Suprapubic skin (tissue), 4 donors: ENCODE data around the gene ERBIN. TPM values are rescaled to one million over a fixed set of nuclear protein-coding genes. Genes with fewer than 3 reads are reported as not detected.

Source experiments
- DNase-seq, 2 donors: peaks; one replicate each; pipeline ENCODE4 v3.0.0-alpha.2; 2019; ENCODE audit warnings: low spot score in 2 of 2
- H3K27ac ChIP-seq: fragments of 200-600 bp; sonication (generic); one replicate; pipeline ENCODE4 v1.5.1; 2019
- H3K27me3 ChIP-seq: fragments of 200-600 bp; sonication (generic); one replicate; pipeline ENCODE4 v1.5.1; 2019
- H3K36me3 ChIP-seq: fragments of 200-600 bp; sonication (generic); one replicate; pipeline ENCODE4 v1.5.1; 2019
- H3K4me1 ChIP-seq: fragments of 200-600 bp; sonication (generic); one replicate; pipeline ENCODE4 v1.5.1; 2019
- H3K4me3 ChIP-seq: fragments of 200-600 bp; sonication (generic); one replicate; pipeline ENCODE4 v1.5.1; 2019; ENCODE audit warnings: mild to moderate bottlenecking
- H3K9me3 ChIP-seq: fragments of 200-600 bp; sonication (generic); one replicate; pipeline ENCODE4 v1.5.1; 2019
- EP300 ChIP-seq: sonication (generic); formaldehyde crosslinking; IDR thresholded peaks from one replicate; pipeline ENCODE4 v1.6.1; 2017; ENCODE audit warnings: antibody characterized with exemption
- POLR2A ChIP-seq, 2 donors: fragments of 450-650 bp; IDR thresholded peaks; one replicate each; pipeline ENCODE4 v1.6.1; 2017; ENCODE audit warnings: antibody characterized with exemption in 2 of 2, mild to moderate bottlenecking in 2 of 2, moderate library complexity in 2 of 2
- POLR2AphosphoS5 ChIP-seq, 3 donors: sonication (generic); formaldehyde crosslinking; IDR thresholded peaks; one replicate each; pipeline ENCODE4 v1.6.1; 2017; ENCODE audit warnings: antibody characterized with exemption in 3 of 3
- WGBS: methylation state at CpG from one replicate; pipeline ENCODE4 v1.1.5; 2018; 5-methylcytosine and 5-hydroxymethylcytosine counted together
- total RNA-seq, 4 donors: library from RNA; depleted of rRNA; stranded (reverse); fragments of >200 nt; gene quantifications; one replicate each; pipeline ENCODE4 v1.1.0, GENCODE V29; 2016
- TF ChIP-seq, protein P1 (sequence below), 2 donors: fragments of 200-600 bp in 1 of 2; fragments of 450-650 bp in 1 of 2; sonication (generic) in 1 of 2; IDR thresholded peaks; one replicate each; pipeline ENCODE4 v1.5.1; 2016 to 2019; ENCODE audit warnings: antibody characterized with exemption in 2 of 2, mild to moderate bottlenecking in 1 of 2, moderate library complexity in 1 of 2

Gene ERBIN
- total RNA-seq, 4 donors from 2014 or later: 84.6 to 141 (median 97.3) TPM

DNA sequence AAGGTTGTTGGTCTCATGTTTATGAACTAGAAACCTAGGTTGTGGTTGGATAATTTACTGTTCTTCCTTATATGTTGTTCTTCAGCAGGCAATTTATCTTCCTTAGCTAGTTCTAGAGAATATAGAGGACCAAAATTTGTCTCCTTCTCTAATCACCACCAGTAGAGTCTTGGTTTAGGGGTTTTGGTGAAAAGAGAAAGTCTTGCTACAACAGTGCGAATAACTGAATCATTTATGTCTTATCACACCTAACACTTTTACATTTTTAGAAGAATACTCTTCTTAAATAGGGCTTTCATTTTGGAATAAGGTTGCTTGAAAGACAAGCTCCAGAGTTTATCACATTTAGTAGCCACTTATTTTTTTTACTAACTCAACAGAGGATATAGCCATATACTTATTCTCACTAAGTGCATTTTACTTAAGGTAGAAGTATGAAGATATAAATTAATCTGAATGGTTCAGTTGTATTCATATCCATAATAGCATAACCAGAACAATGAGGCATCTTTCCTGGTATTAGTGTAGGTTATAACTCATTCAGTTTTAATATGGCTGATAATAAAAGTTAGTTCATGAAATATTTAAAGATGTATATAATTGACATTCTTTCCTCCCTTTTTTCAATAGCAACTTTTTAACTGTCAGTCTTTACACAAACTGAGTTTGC lies 67.9 kb downstream of the ERBIN start:
- no peak overlapping the region for H3K4me3 ChIP-seq
- TF ChIP-seq POLR2A (IDR thresholded peaks at IDR 0.05) (no peak), EP300 (no peak), POLR2AphosphoS5 (IDR thresholded peaks at IDR 0.05) (no peak)
- TF ChIP-seq, protein P1, sequence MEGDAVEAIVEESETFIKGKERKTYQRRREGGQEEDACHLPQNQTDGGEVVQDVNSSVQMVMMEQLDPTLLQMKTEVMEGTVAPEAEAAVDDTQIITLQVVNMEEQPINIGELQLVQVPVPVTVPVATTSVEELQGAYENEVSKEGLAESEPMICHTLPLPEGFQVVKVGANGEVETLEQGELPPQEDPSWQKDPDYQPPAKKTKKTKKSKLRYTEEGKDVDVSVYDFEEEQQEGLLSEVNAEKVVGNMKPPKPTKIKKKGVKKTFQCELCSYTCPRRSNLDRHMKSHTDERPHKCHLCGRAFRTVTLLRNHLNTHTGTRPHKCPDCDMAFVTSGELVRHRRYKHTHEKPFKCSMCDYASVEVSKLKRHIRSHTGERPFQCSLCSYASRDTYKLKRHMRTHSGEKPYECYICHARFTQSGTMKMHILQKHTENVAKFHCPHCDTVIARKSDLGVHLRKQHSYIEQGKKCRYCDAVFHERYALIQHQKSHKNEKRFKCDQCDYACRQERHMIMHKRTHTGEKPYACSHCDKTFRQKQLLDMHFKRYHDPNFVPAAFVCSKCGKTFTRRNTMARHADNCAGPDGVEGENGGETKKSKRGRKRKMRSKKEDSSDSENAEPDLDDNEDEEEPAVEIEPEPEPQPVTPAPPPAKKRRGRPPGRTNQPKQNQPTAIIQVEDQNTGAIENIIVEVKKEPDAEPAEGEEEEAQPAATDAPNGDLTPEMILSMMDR (IDR thresholded peaks at IDR 0.05): no peak
- 97% methylated on average over 1 of the region's 1 CpG for WGBS
- peaks cover 29% of the 10 kb centered on the region for H3K36me3 ChIP-seq
- no peak overlapping the region for H3K27ac ChIP-seq
- no peaks in the 10 kb centered on the region for H3K4me1 ChIP-seq
- H3K27me3 ChIP-seq: no peaks in the 10 kb centered on the region
- no peaks in the 10 kb centered on the region for H3K9me3 ChIP-seq
- no peak for DNase-seq

DNA sequence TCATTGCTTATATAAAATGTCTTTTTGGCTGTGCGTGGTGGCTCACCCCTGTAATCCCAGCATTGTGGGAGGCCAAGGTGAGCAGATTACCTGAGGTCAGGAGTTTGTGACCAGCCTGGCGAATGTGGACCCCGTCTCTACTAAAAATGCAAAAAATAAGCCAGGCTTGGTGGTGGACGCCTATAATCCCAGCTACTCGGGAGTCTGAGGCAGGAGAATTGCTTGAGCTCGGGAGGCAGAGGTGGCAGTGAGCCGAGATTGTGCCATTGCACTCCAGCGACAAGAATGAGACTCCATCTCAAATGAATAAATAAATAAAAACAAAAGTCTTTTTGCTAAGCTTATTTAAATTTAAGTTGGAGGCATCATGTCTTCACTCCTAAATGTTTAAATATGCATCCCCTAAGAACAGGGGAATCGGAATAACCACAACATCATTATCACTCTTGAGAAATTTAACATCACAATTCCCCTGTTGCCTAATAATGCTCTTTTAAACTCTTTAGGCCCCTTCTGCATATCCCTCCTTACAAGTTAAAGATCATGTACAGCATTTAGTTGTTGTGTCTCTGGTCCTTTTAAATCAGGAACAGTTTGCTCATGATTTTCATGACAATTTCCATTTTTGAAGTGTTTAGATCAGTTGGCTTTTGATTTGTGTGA lies 72.8 kb downstream of the ERBIN start:
- H3K27ac ChIP-seq: no peak overlapping the region
- 92% methylated on average over 9 of the region's 9 CpGs for WGBS
- no peak overlapping the region for H3K4me3 ChIP-seq

DNA sequence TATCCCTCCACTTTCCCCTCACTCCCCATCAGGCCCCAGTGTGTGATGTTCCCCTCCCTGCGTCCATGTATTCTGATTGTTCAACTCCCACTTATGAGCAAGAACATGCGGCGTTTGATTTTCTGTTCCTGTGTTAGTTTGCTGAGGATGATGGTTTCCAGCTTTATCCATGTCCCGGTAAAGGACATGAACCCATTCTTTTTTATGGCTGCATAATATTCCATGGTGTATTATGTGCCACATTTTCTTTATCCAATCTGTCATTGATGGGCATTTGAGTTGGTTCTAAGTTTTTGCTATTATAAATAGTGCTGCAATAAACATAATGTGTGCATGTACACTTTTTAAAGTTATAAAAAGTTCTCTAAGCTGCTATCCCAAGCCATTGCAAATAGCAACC lies 75.6 kb downstream of the ERBIN start:
- WGBS: 98% methylated on average over 4 of the region's 4 CpGs
- Histone ChIP-seq H3K4me3 (no peak overlapping the region), H3K4me1 (no peaks in the 10 kb centered on the region), H3K27me3 (no peaks in the 10 kb centered on the region), H3K36me3 (peaks cover 8% of the 10 kb centered on the region), H3K27ac (no peak overlapping the region), H3K9me3 (no peaks in the 10 kb centered on the region)
- TF ChIP-seq POLR2AphosphoS5 (IDR thresholded peaks at IDR 0.05) (no peak), POLR2A (IDR thresholded peaks at IDR 0.05) (no peak), EP300 (no peak)
- TF ChIP-seq, protein P1 (IDR thresholded peaks at IDR 0.05): no peak
- DNase-seq: no peak

More for the DNA sequence above, 72.8 kb downstream of the ERBIN start:
- no peak for DNase-seq
- TF ChIP-seq, protein P1 (IDR thresholded peaks at IDR 0.05): no peak
- no peak for TF ChIP-seq EP300
- TF ChIP-seq POLR2AphosphoS5 (IDR thresholded peaks at IDR 0.05): no peak
- no peak for TF ChIP-seq POLR2A (IDR thresholded peaks at IDR 0.05)
- H3K4me1 ChIP-seq: no peaks in the 10 kb centered on the region
- peaks cover 19% of the 10 kb centered on the region for H3K36me3 ChIP-seq
- no peaks in the 10 kb centered on the region for H3K9me3 ChIP-seq
- H3K27me3 ChIP-seq: no peaks in the 10 kb centered on the region

DNA sequence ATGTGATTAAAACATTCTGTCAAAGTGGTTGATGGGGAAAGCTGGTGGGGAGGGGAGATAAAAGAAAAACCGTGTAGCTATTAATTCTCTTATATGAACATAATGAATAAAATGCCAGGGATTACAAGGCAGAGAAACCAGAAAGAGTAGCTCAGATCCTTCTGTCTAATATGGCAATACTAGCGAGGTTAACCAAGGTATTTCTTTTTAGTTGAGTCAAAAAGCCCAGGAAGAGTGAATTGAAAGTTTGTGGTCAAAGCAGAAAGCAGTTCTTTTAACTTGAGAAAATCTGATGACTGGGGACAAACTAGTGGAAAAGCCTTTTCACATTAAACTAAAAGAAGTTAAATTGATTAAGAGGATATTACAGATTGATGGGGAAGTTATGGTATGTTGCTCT lies 76.0 kb downstream of the ERBIN start:
- TF ChIP-seq EP300: no peak
- TF ChIP-seq POLR2AphosphoS5 (IDR thresholded peaks at IDR 0.05): no peak
- no peak for TF ChIP-seq POLR2A (IDR thresholded peaks at IDR 0.05)
- TF ChIP-seq, protein P1 (IDR thresholded peaks at IDR 0.05): no peak
- Histone ChIP-seq H3K27ac (no peak overlapping the region), H3K27me3 (no peaks in the 10 kb centered on the region), H3K36me3 (peaks cover 8% of the 10 kb centered on the region), H3K4me1 (no peaks in the 10 kb centered on the region), H3K9me3 (no peaks in the 10 kb centered on the region), H3K4me3 (no peak overlapping the region)
- DNase-seq: no peak
- WGBS: 77% methylated on average over 2 of the region's 2 CpGs

DNA sequence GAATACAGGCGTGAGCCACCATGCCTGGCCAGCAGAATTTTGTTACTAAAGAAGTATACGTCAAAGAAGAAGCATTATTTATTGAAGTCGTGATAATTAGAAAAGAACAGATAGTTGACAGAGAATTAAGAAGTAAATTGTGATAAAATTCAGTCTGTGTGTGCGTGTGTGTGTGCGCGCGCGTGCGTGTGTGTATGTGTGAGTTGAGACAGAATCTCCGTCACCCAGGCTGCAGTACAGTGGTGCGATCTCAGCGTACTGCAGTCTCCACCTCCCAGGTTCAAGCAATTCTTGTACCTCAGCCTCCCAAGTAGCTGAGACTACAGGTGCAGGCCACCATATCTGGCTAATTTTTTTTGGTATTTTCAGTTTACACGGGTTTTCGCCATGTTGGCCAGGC lies 77.8 kb downstream of the ERBIN start:
- Histone ChIP-seq H3K4me3 (no peak overlapping the region), H3K4me1 (no peaks in the 10 kb centered on the region), H3K9me3 (no peaks in the 10 kb centered on the region), H3K36me3 (peaks cover 5% of the 10 kb centered on the region), H3K27me3 (no peaks in the 10 kb centered on the region), H3K27ac (no peak overlapping the region)
- WGBS: 96% methylated on average over 14 of the region's 14 CpGs
- TF ChIP-seq POLR2A (IDR thresholded peaks at IDR 0.05): no peak
- DNase-seq: no peak
